Measurements from ENCODE around the gene RPS6KC1. TPM values are rescaled to one million over a fixed set of nuclear protein-coding genes. Genes with fewer than 3 reads are reported as not detected.

The RPS6KC1 gene
- total and polyA plus RNA-seq, 5 donors: 4.3 to 14.6 (median 11.5) TPM

GRCh38 chr1:213269829-213270228 lies 218.8 kb downstream of the RPS6KC1 start:
- intact Hi-C loops (cut with DNase I): no loop called here
- no peaks in the 10 kb centered on the region for H3K27me3 ChIP-seq (ENCODE audit: control insufficient read depth, insufficient read depth)
- ATAC-seq: no peak
- no peaks in the 10 kb centered on the region for H3K4me1 ChIP-seq (ENCODE audit: control insufficient read depth, insufficient read depth, low read length)
- 95% methylated on average over 1 of the region's 1 CpG for WGBS
- peaks cover 1% of the 10 kb centered on the region for H3K9me3 ChIP-seq (ENCODE audit: control insufficient read depth, low read length)
- H3K4me3 ChIP-seq (ENCODE audit: low read length): no peak overlapping the region
- no peak overlapping the region for H3K27ac ChIP-seq (ENCODE audit: low read length)
- DNase-seq: no peak

- no peaks in the 10 kb centered on the region for H3K4me1 ChIP-seq (ENCODE audit: control insufficient read depth, insufficient read depth, low read length)
- no peak overlapping the region for H3K27ac ChIP-seq (ENCODE audit: low read length)
- intact Hi-C loops (cut with DNase I): no loop called here
- no peak for DNase-seq
- H3K27me3 ChIP-seq (ENCODE audit: control insufficient read depth, insufficient read depth): no peaks in the 10 kb centered on the region
- no peaks in the 10 kb centered on the region for H3K9me3 ChIP-seq (ENCODE audit: control insufficient read depth, low read length)
- no peak overlapping the region for H3K4me3 ChIP-seq (ENCODE audit: low read length)
- 61% methylated on average over 2 of the region's 2 CpGs for WGBS
- no peak for ATAC-seq
Observed at GRCh38 chr1:213273546-213273945, 222.5 kb downstream of the RPS6KC1 start.

DNA sequence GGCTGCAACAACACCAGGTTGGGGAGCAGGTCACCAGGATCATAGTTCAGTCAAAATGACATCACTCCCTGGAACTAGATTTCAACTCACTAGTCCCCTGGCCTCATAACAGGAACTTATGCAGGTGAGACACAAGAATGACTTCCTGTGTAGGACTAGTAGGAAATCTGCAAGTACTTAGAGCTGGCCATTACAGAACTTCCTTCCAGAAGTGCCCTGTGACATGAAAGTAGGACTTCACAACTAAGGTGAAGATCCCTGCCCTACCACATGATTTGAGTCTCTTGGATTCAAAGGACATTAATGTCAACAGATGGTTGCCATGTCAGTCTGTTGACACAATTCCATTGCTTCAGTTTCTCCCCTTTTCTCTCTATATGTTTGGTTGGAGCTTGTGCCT lies 223.1 kb downstream of the RPS6KC1 start:
- ATAC-seq (no peak), DNase-seq (no peak)
- intact Hi-C loops (cut with DNase I): no loop called here
- Histone ChIP-seq H3K27ac (ENCODE audit: low read length) (no peak overlapping the region), H3K4me3 (ENCODE audit: low read length) (no peak overlapping the region), H3K4me1 (ENCODE audit: control insufficient read depth, insufficient read depth, low read length) (no peaks in the 10 kb centered on the region), H3K9me3 (ENCODE audit: control insufficient read depth, low read length) (no peaks in the 10 kb centered on the region), H3K27me3 (ENCODE audit: control insufficient read depth, insufficient read depth) (no peaks in the 10 kb centered on the region)

GRCh38 chr1:213275293-213275692 lies 224.3 kb downstream of the RPS6KC1 start:
- WGBS: 100% methylated on average over 1 of the region's 1 CpG
- no peaks in the 10 kb centered on the region for H3K4me1 ChIP-seq (ENCODE audit: control insufficient read depth, insufficient read depth, low read length)
- H3K27me3 ChIP-seq (ENCODE audit: control insufficient read depth, insufficient read depth): no peaks in the 10 kb centered on the region
- no peak overlapping the region for H3K27ac ChIP-seq (ENCODE audit: low read length)
- no peak overlapping the region for H3K4me3 ChIP-seq (ENCODE audit: low read length)
- intact Hi-C loops (cut with DNase I): no loop called here
- ATAC-seq: no peak
- no peaks in the 10 kb centered on the region for H3K9me3 ChIP-seq (ENCODE audit: control insufficient read depth, low read length)
- DNase-seq: no peak

DNA sequence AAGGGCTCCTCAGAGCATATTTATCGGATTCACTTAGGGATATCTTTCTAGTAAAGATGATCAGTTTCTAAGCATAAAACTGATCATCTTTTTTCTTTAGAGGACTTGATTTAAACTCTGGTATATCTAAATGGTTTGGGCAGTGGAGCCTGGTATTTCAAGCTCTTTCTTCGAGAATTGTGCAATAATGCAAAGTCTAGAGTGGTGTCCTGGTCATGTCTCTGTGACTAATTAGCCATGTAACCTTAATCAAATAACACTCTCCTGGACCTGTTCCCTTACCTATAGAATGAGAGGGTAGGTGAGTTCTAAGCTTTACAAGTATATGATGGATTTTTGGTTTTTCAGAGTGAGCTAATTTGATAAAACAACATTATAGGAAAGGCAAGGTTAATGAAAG lies 225.2 kb downstream of the RPS6KC1 start:
- DNase-seq (no peak), ATAC-seq (no peak)
- Histone ChIP-seq H3K9me3 (ENCODE audit: control insufficient read depth, low read length) (no peaks in the 10 kb centered on the region), H3K27ac (ENCODE audit: low read length) (no peak overlapping the region), H3K4me1 (ENCODE audit: control insufficient read depth, insufficient read depth, low read length) (no peaks in the 10 kb centered on the region), H3K4me3 (ENCODE audit: low read length) (no peak overlapping the region), H3K27me3 (ENCODE audit: control insufficient read depth, insufficient read depth) (no peaks in the 10 kb centered on the region)
- 99% methylated on average over 2 of the region's 2 CpGs for WGBS
- intact Hi-C loops (cut with DNase I): no loop called here

- H3K27me3 ChIP-seq (ENCODE audit: control insufficient read depth, insufficient read depth): no peaks in the 10 kb centered on the region
- 86% methylated on average over 2 of the region's 2 CpGs for WGBS
- intact Hi-C loops (cut with DNase I): no loop called here
- no peaks in the 10 kb centered on the region for H3K9me3 ChIP-seq (ENCODE audit: control insufficient read depth, low read length)
- no peak for DNase-seq
- no peaks in the 10 kb centered on the region for H3K4me1 ChIP-seq (ENCODE audit: control insufficient read depth, insufficient read depth, low read length)
- ATAC-seq: no peak
- no peak overlapping the region for H3K4me3 ChIP-seq (ENCODE audit: low read length)
- no peak overlapping the region for H3K27ac ChIP-seq (ENCODE audit: low read length)
Observed at GRCh38 chr1:213277036-213277435, 226.0 kb downstream of the RPS6KC1 start.

DNA sequence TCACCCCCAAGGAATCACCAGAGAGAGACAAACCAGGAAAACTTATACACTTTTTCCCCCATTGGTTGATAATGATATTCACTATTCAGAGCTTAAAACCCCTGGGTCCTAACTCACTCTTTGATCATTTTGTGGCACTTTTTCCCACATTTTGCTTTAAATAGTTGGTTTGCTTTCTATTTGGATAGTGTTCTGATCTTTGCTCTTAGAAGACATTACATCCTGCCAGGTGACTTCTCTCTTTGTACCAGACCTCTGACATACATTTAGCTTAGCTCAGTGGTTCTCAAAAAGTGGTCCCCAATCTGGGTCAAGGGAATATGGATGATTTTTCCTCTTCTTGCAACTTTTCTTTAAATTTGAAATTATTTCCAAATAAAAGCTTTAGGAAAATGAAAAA lies 228.4 kb downstream of the RPS6KC1 start:
- ATAC-seq: no peak
- DNase-seq: no peak
- H3K27ac ChIP-seq (ENCODE audit: low read length): no peak overlapping the region
- intact Hi-C loops (cut with DNase I): no loop called here
- no peaks in the 10 kb centered on the region for H3K4me1 ChIP-seq (ENCODE audit: control insufficient read depth, insufficient read depth, low read length)
- H3K4me3 ChIP-seq (ENCODE audit: low read length): no peak overlapping the region
- H3K27me3 ChIP-seq (ENCODE audit: control insufficient read depth, insufficient read depth): no peaks in the 10 kb centered on the region
- H3K9me3 ChIP-seq (ENCODE audit: control insufficient read depth, low read length): no peaks in the 10 kb centered on the region

GRCh38 chr1:213281640-213282301 lies 230.7 kb downstream of the RPS6KC1 start:
- intact Hi-C loops (cut with DNase I): no loop called here
- no peak for DNase-seq
- no peaks in the 10 kb centered on the region for H3K4me1 ChIP-seq (ENCODE audit: control insufficient read depth, insufficient read depth, low read length)
- 59% methylated on average over 13 of the region's 13 CpGs for WGBS
- no peak overlapping the region for H3K4me3 ChIP-seq (ENCODE audit: low read length)
- no peaks in the 10 kb centered on the region for H3K9me3 ChIP-seq (ENCODE audit: control insufficient read depth, low read length)
- H3K27me3 ChIP-seq (ENCODE audit: control insufficient read depth, insufficient read depth): no peaks in the 10 kb centered on the region
- no peak for ATAC-seq
- no peak overlapping the region for H3K27ac ChIP-seq (ENCODE audit: low read length)

DNA sequence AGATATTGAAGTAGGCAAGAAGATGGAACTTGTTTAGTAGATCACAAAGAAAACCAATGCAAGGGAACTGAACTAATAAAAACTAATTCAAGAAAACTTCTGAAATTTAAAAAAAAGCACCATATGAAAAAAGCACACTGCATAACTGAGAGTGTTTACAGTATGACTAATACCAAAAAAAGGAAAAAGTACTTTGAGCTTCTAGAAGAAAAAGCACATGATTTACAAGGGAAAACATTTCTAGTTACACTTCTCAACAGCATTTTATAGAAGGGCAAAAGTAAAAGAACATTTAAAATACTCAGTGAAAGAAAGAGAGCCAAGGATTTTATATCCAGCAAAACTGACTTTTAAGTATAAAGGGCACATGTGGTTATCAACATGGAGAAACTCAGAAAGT lies 233.6 kb downstream of the RPS6KC1 start:
- DNase-seq: no peak
- intact Hi-C loops (cut with DNase I): no loop called here
- ATAC-seq: no peak
- no peaks in the 10 kb centered on the region for H3K27me3 ChIP-seq (ENCODE audit: control insufficient read depth, insufficient read depth)
- no peak overlapping the region for H3K4me3 ChIP-seq (ENCODE audit: low read length)
- no peaks in the 10 kb centered on the region for H3K9me3 ChIP-seq (ENCODE audit: control insufficient read depth, low read length)
- H3K4me1 ChIP-seq (ENCODE audit: control insufficient read depth, insufficient read depth, low read length): no peaks in the 10 kb centered on the region
- no peak overlapping the region for H3K27ac ChIP-seq (ENCODE audit: low read length)

- no peaks in the 10 kb centered on the region for H3K27me3 ChIP-seq (ENCODE audit: control insufficient read depth, insufficient read depth)
- 96% methylated on average over 1 of the region's 1 CpG for WGBS
- H3K4me1 ChIP-seq (ENCODE audit: control insufficient read depth, insufficient read depth, low read length): no peaks in the 10 kb centered on the region
- H3K4me3 ChIP-seq (ENCODE audit: low read length): no peak overlapping the region
- DNase-seq (no peak), ATAC-seq (no peak)
- intact Hi-C loops (cut with DNase I): no loop called here
- H3K27ac ChIP-seq (ENCODE audit: low read length): no peak overlapping the region
- no peaks in the 10 kb centered on the region for H3K9me3 ChIP-seq (ENCODE audit: control insufficient read depth, low read length)
Observed at GRCh38 chr1:213286235-213286634, 235.2 kb downstream of the RPS6KC1 start.

GRCh38 chr1:213287987-213288386 lies 236.9 kb downstream of the RPS6KC1 start:
- Histone ChIP-seq H3K9me3 (ENCODE audit: control insufficient read depth, low read length) (no peaks in the 10 kb centered on the region), H3K27ac (ENCODE audit: low read length) (no peak overlapping the region), H3K4me3 (ENCODE audit: low read length) (no peak overlapping the region), H3K27me3 (ENCODE audit: control insufficient read depth, insufficient read depth) (no peaks in the 10 kb centered on the region), H3K4me1 (ENCODE audit: control insufficient read depth, insufficient read depth, low read length) (no peaks in the 10 kb centered on the region)
- DNase-seq (no peak), ATAC-seq (no peak)
- intact Hi-C loops (cut with DNase I): no loop called here
- 84% methylated on average over 5 of the region's 5 CpGs for WGBS

GRCh38 chr1:213291526-213291925 lies 240.5 kb downstream of the RPS6KC1 start:
- 82% methylated on average over 4 of the region's 4 CpGs for WGBS

More at GRCh38 chr1:213291526-213291925, 240.5 kb downstream of the RPS6KC1 start:
- Histone ChIP-seq H3K9me3 (ENCODE audit: control insufficient read depth, low read length) (no peaks in the 10 kb centered on the region), H3K4me3 (ENCODE audit: low read length) (no peak overlapping the region), H3K4me1 (ENCODE audit: control insufficient read depth, insufficient read depth, low read length) (no peaks in the 10 kb centered on the region), H3K27ac (ENCODE audit: low read length) (no peak overlapping the region), H3K27me3 (ENCODE audit: control insufficient read depth, insufficient read depth) (no peaks in the 10 kb centered on the region)
- intact Hi-C loops (cut with DNase I): no loop called here
- ATAC-seq (no peak), DNase-seq (no peak)
